Measurements from ENCODE around the gene CD55. TPM values are rescaled to one million over a fixed set of nuclear protein-coding genes. Genes with fewer than 3 reads are reported as not detected.

Gene CD55
- polyA plus RNA-seq, 2 donors, result 48.6 to 118 TPM

DNA sequence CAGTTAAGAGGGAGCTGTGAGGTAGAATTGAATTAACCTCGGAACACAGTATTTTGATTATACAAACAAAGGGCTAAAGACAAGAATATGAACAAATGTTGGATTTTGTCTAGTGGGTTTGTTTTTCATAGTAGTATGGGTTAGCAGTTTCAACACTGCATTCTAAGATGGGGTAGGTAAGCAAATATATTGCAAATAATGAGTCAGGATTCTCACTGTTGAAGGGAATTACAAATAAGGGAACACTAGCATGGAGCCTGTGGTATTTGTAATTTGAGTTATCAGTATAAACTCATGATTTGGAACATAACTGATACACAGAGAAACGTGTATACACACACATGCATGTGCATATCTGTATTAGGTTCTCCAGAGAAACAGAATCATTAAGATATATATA lies 44.5 kb downstream of the CD55 start:
- Histone ChIP-seq H3K4me3 (ENCODE audit: low read depth in 1 of 2, low read length in 2 of 2) (no peak overlapping the region), H3K9me3 (ENCODE audit: control insufficient read depth in 2 of 2, insufficient read depth in 1 of 2, low read depth in 1 of 2, low read length in 1 of 2) (no peaks in the 10 kb centered on the region), H3K27me3 (ENCODE audit: control insufficient read depth in 1 of 2, insufficient read depth in 2 of 2, low read length in 2 of 2) (no peaks in the 10 kb centered on the region), H3K27ac (ENCODE audit: low read depth in 2 of 2, low read length in 1 of 2) (no peak overlapping the region), H3K4me1 (ENCODE audit: control insufficient read depth in 2 of 2, insufficient read depth in 2 of 2, low read length in 1 of 2) (no peaks in the 10 kb centered on the region), H3K36me3 (ENCODE audit: control insufficient read depth in 2 of 2, insufficient read depth in 2 of 2, low read length in 1 of 2) (no peaks in the 10 kb centered on the region)
- 88 to 96% methylated on average over 2 of the region's 2 CpGs for WGBS, 2 donors

DNA sequence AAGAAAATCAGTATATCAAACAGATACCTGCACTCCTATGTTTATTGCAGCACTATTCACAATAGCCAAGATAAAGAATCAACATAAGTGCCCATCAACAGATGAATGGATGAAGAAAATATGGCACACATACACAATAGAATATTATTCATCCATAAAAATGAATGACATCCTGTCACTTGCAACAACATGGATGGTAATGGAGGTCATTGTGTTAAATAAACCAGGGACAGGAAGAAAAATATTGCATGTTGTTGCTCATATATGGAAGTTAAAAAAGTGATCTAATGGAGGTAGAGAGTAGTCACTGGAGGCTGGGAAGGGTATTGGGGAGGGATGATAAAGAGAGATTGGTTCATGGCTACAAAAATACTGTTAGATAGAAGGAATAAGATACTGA lies 67.2 kb downstream of the CD55 start:
- H3K27ac ChIP-seq (ENCODE audit: low read depth in 2 of 2, low read length in 1 of 2), result no peak overlapping the region
- H3K4me3 ChIP-seq (ENCODE audit: low read depth in 1 of 2, low read length in 2 of 2), result no peak overlapping the region
- no peaks in the 10 kb centered on the region for H3K9me3 ChIP-seq (ENCODE audit: control insufficient read depth in 2 of 2, insufficient read depth in 1 of 2, low read depth in 1 of 2, low read length in 1 of 2)
- no peaks in the 10 kb centered on the region for H3K4me1 ChIP-seq (ENCODE audit: control insufficient read depth in 2 of 2, insufficient read depth in 2 of 2, low read length in 1 of 2)
- H3K36me3 ChIP-seq (ENCODE audit: control insufficient read depth in 2 of 2, insufficient read depth in 2 of 2, low read length in 1 of 2), result no peaks in the 10 kb centered on the region
- no peaks in the 10 kb centered on the region for H3K27me3 ChIP-seq (ENCODE audit: control insufficient read depth in 1 of 2, insufficient read depth in 2 of 2, low read length in 2 of 2)

DNA sequence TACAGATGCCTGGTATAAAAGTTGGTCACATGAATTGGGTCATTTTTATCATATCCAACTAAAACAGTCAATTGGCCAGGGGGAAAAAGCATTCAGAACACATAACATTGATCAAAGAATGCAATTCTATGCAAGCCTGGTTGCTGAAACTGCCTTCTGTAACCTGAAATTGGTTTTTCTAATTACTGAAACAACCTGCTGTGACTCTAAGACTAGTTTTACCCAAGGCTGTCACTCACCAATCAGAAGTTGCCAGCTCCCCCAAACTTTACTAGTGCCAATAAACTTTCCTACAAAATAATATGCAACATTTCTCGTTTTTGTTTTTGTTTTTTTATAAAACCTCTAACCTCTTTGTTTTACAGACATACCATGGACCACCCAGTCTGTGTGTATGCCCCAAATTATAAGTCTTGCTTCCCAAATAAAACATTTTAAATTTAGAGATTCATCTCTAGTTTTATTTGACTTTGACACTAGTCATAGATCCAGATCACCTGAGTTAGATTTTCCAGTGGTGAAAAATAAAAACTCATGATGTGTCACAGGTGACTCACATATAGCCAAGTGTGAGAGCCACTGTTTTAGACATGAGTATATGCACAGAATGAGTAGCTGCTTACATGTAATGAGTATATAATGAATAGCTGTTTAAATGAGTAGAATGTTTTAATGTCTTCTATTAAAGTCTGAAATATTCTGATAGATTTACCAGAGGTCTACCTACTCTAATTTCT lies 68.4 kb downstream of the CD55 start:
- no peaks in the 10 kb centered on the region for H3K4me1 ChIP-seq (ENCODE audit: control insufficient read depth in 2 of 2, insufficient read depth in 2 of 2, low read length in 1 of 2)
- no peaks in the 10 kb centered on the region for H3K27me3 ChIP-seq (ENCODE audit: control insufficient read depth in 1 of 2, insufficient read depth in 2 of 2, low read length in 2 of 2)
- WGBS, 2 donors, result 32 to 41% methylated on average over 1 of the region's 1 CpG

DNA sequence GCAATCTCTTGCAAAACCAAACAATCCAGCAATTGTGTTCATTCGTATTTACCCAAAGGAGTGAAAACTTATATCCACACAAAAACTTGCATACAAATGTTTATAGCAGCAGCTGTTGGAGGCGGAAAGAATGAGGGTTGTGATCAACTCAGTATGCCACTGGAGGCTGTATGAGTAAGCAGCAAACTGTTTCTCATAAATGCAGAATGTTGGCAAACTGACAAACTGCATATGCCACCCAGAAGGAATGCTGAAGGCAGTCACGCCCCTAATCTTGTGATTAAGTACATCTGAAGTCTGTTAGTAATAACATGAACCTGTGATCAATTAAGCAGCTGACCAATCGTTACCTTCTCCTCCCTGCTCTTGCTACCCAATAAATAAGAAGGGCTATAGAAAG lies 72.1 kb downstream of the CD55 start:
- Histone ChIP-seq H3K36me3 (ENCODE audit: control insufficient read depth in 2 of 2, insufficient read depth in 2 of 2, low read length in 1 of 2) (no peaks in the 10 kb centered on the region), H3K27ac (ENCODE audit: low read depth in 2 of 2, low read length in 1 of 2) (no peak overlapping the region), H3K9me3 (ENCODE audit: control insufficient read depth in 2 of 2, insufficient read depth in 1 of 2, low read depth in 1 of 2, low read length in 1 of 2) (no peaks in the 10 kb centered on the region), H3K4me1 (ENCODE audit: control insufficient read depth in 2 of 2, insufficient read depth in 2 of 2, low read length in 1 of 2) (no peaks in the 10 kb centered on the region), H3K4me3 (ENCODE audit: low read depth in 1 of 2, low read length in 2 of 2) (no peak overlapping the region), H3K27me3 (ENCODE audit: control insufficient read depth in 1 of 2, insufficient read depth in 2 of 2, low read length in 2 of 2) (no peaks in the 10 kb centered on the region)
- 33 to 43% methylated on average over 4 of the region's 4 CpGs for WGBS, 2 donors

More for the DNA sequence above, 68.4 kb downstream of the CD55 start:
- no peaks in the 10 kb centered on the region for H3K36me3 ChIP-seq (ENCODE audit: control insufficient read depth in 2 of 2, insufficient read depth in 2 of 2, low read length in 1 of 2)
- no peaks in the 10 kb centered on the region for H3K9me3 ChIP-seq (ENCODE audit: control insufficient read depth in 2 of 2, insufficient read depth in 1 of 2, low read depth in 1 of 2, low read length in 1 of 2)
- H3K27ac ChIP-seq (ENCODE audit: low read depth in 2 of 2, low read length in 1 of 2), result no peak overlapping the region
- no peak overlapping the region for H3K4me3 ChIP-seq (ENCODE audit: low read depth in 1 of 2, low read length in 2 of 2)

DNA sequence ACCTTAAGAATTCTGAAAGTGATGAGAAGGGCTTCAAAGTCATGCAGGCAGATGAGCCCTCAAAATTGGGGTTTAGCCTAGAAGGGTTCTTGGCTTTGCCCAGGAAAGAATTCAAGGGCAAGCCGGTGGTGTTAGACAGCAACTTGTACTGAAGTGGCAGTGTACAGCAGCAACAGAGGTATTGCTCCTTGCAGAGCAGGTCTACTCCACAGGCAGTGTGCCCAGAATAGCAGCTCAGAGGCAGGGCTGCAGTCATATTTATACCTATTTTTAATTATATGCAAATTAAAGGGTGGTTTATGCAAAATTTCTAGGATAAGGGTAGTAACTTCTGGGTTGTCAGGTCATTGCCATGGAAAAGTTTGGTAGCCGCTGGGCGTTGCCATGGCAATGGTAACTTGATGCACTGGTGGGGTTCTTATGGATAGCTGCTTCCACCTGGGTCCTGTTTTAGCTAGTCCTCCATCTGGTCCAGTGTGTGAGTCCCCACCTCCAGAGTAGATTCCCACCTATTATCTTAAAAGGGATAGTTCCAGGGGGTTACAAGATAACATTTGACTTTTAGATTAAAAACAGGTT lies 74.8 kb downstream of the CD55 start:
- Histone ChIP-seq H3K27me3 (ENCODE audit: control insufficient read depth in 1 of 2, insufficient read depth in 2 of 2, low read length in 2 of 2) (no peaks in the 10 kb centered on the region), H3K27ac (ENCODE audit: low read depth in 2 of 2, low read length in 1 of 2) (no peak overlapping the region), H3K9me3 (ENCODE audit: control insufficient read depth in 2 of 2, insufficient read depth in 1 of 2, low read depth in 1 of 2, low read length in 1 of 2) (no peaks in the 10 kb centered on the region), H3K36me3 (ENCODE audit: control insufficient read depth in 2 of 2, insufficient read depth in 2 of 2, low read length in 1 of 2) (no peaks in the 10 kb centered on the region), H3K4me3 (ENCODE audit: low read depth in 1 of 2, low read length in 2 of 2) (no peak overlapping the region), H3K4me1 (ENCODE audit: control insufficient read depth in 2 of 2, insufficient read depth in 2 of 2, low read length in 1 of 2) (no peaks in the 10 kb centered on the region)
- WGBS, 2 donors, result 78 to 82% methylated on average over 3 of the region's 3 CpGs

DNA sequence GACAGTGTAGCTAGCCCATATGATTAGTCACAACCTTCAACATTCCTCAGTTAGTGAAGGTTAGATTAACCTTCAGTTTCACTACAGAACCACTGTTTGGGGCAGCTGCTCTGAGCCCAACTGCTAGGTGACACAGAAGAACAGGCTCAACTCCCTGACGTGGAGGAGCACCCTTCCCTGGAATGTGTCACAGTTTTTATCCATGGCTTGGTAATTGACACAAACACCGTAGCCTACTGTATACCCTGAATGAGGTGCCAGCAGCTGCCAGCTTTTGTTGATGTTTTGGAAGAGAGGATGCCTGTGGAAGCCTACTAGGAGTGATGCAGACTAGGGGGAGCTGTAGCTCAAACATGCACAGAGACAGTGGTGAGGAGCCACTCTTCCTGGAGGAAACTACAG lies 76.0 kb downstream of the CD55 start:
- Histone ChIP-seq H3K27me3 (ENCODE audit: control insufficient read depth in 1 of 2, insufficient read depth in 2 of 2, low read length in 2 of 2) (no peaks in the 10 kb centered on the region), H3K27ac (ENCODE audit: low read depth in 2 of 2, low read length in 1 of 2) (no peak overlapping the region), H3K4me1 (ENCODE audit: control insufficient read depth in 2 of 2, insufficient read depth in 2 of 2, low read length in 1 of 2) (no peaks in the 10 kb centered on the region), H3K4me3 (ENCODE audit: low read depth in 1 of 2, low read length in 2 of 2) (no peak overlapping the region), H3K9me3 (ENCODE audit: control insufficient read depth in 2 of 2, insufficient read depth in 1 of 2, low read depth in 1 of 2, low read length in 1 of 2) (no peaks in the 10 kb centered on the region), H3K36me3 (ENCODE audit: control insufficient read depth in 2 of 2, insufficient read depth in 2 of 2, low read length in 1 of 2) (no peaks in the 10 kb centered on the region)
- WGBS, 2 donors, result 44 to 54% methylated on average over 2 of the region's 2 CpGs

DNA sequence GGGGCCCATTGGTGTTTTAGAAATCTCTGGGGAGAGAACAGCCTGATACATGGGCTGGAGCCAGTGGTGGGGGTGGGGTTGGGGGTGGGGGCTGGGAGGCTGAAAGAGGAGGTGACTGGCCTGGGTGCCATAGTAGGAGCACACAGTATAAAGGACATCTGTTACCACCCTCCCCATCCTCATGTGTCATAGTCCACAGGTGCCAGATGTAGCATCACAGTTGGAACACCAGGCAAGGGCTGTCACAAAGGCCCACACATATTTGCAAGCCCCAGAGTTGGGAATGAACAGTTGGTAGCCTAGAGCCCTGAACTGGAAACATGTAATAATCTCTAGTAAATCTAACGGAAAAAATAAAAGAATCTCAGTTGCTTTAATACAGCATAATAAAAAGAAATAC lies 77.5 kb downstream of the CD55 start:
- Histone ChIP-seq H3K4me3 (ENCODE audit: low read depth in 1 of 2, low read length in 2 of 2) (no peak overlapping the region), H3K27me3 (ENCODE audit: control insufficient read depth in 1 of 2, insufficient read depth in 2 of 2, low read length in 2 of 2) (no peaks in the 10 kb centered on the region), H3K4me1 (ENCODE audit: control insufficient read depth in 2 of 2, insufficient read depth in 2 of 2, low read length in 1 of 2) (no peaks in the 10 kb centered on the region), H3K27ac (ENCODE audit: low read depth in 2 of 2, low read length in 1 of 2) (no peak overlapping the region), H3K36me3 (ENCODE audit: control insufficient read depth in 2 of 2, insufficient read depth in 2 of 2, low read length in 1 of 2) (no peaks in the 10 kb centered on the region), H3K9me3 (ENCODE audit: control insufficient read depth in 2 of 2, insufficient read depth in 1 of 2, low read depth in 1 of 2, low read length in 1 of 2) (no peaks in the 10 kb centered on the region)
- WGBS, 2 donors, result 89 to 94% methylated on average over 1 of the region's 1 CpG

DNA sequence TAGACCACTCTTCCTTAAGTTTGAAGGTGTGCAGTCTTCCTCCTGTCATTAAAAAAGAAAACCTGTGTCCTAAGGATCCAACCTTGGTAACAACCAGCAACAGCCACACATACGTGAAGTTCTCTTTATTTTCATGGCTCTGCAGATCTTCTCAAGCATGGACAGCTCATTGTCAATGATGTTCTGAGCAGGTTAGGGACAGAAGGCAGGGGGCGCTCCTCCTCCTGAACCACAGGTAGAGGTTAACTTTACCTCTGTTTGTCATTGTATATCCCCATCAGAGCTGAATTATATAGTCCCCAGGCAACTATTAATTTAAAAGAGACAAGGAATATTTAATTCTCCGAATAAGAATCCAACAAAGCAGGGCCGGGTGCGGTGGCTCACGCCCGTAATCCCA lies 80.1 kb downstream of the CD55 start:
- WGBS, 2 donors, result 96 to 97% methylated on average over 7 of the region's 7 CpGs
- Histone ChIP-seq H3K4me1 (ENCODE audit: control insufficient read depth in 2 of 2, insufficient read depth in 2 of 2, low read length in 1 of 2) (no peaks in the 10 kb centered on the region), H3K4me3 (ENCODE audit: low read depth in 1 of 2, low read length in 2 of 2) (no peak overlapping the region), H3K9me3 (ENCODE audit: control insufficient read depth in 2 of 2, insufficient read depth in 1 of 2, low read depth in 1 of 2, low read length in 1 of 2) (no peaks in the 10 kb centered on the region), H3K27ac (ENCODE audit: low read depth in 2 of 2, low read length in 1 of 2) (no peak overlapping the region), H3K27me3 (ENCODE audit: control insufficient read depth in 1 of 2, insufficient read depth in 2 of 2, low read length in 2 of 2) (no peaks in the 10 kb centered on the region), H3K36me3 (ENCODE audit: control insufficient read depth in 2 of 2, insufficient read depth in 2 of 2, low read length in 1 of 2) (no peaks in the 10 kb centered on the region)

DNA sequence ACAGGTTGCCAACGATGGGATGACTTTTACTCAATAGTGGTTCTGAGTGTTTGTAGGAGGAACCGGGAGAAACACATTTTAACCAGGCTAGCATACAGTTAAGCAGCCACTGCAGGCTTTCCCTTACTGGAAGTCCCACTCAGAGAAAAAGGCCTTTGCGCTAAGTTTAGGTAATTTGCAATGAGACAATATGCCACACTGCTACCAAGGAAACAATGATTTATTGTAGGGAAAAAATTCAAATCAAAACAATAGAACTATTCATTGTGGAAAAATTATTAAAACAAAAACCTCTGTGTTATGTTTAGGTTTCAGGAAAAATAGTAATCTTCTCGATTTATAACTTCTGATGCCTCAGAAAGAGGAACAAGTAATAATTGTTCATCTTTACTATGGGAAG lies 81.3 kb downstream of the CD55 start:
- no peak overlapping the region for H3K4me3 ChIP-seq (ENCODE audit: low read depth in 1 of 2, low read length in 2 of 2)
- H3K36me3 ChIP-seq (ENCODE audit: control insufficient read depth in 2 of 2, insufficient read depth in 2 of 2, low read length in 1 of 2), result no peaks in the 10 kb centered on the region
- H3K9me3 ChIP-seq (ENCODE audit: control insufficient read depth in 2 of 2, insufficient read depth in 1 of 2, low read depth in 1 of 2, low read length in 1 of 2), result no peaks in the 10 kb centered on the region
- 61 to 65% methylated on average over 4 of the region's 4 CpGs for WGBS, 2 donors
- no peaks in the 10 kb centered on the region for H3K4me1 ChIP-seq (ENCODE audit: control insufficient read depth in 2 of 2, insufficient read depth in 2 of 2, low read length in 1 of 2)
- H3K27me3 ChIP-seq (ENCODE audit: control insufficient read depth in 1 of 2, insufficient read depth in 2 of 2, low read length in 2 of 2), result no peaks in the 10 kb centered on the region
- no peak overlapping the region for H3K27ac ChIP-seq (ENCODE audit: low read depth in 2 of 2, low read length in 1 of 2)

DNA sequence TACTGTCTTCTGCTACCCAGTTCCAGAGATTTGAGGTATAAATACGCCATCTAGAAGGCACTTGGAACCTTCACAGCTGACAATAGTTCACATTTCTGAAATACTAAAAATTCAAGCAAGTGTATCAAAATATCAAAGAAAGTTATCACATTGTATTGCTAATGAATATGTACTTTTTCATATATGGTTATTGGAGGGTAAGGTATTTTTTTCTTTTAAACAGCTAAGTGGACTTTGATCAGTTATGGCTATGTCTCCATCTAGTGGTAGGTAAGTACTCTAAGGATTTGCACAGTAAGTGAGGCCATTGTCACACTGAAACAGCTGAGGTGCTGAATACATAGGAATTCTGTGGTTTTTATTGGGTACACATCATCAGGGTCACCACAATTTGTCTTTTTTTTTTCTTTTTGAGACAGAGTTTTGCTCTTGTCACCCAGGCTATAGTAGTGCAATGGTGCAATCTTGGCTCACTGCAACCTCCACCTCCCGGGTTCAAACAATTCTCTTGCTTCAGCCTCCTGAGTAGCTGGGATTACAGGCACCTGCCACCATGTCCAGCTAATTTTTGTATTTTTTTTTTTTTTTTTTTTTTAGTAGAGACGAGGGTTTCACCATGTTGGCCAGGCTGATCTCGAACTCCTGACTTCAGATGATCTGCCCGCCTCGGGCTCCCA lies 83.5 kb downstream of the CD55 start:
- WGBS, 2 donors, result 80 to 85% methylated on average over 6 of the region's 6 CpGs
- no peaks in the 10 kb centered on the region for H3K4me1 ChIP-seq (ENCODE audit: control insufficient read depth in 2 of 2, insufficient read depth in 2 of 2, low read length in 1 of 2)
- H3K27me3 ChIP-seq (ENCODE audit: control insufficient read depth in 1 of 2, insufficient read depth in 2 of 2, low read length in 2 of 2), result no peaks in the 10 kb centered on the region
- H3K27ac ChIP-seq (ENCODE audit: low read depth in 2 of 2, low read length in 1 of 2), result no peak overlapping the region
- H3K4me3 ChIP-seq (ENCODE audit: low read depth in 1 of 2, low read length in 2 of 2), result no peak overlapping the region
- no peaks in the 10 kb centered on the region for H3K36me3 ChIP-seq (ENCODE audit: control insufficient read depth in 2 of 2, insufficient read depth in 2 of 2, low read length in 1 of 2)
- no peaks in the 10 kb centered on the region for H3K9me3 ChIP-seq (ENCODE audit: control insufficient read depth in 2 of 2, insufficient read depth in 1 of 2, low read depth in 1 of 2, low read length in 1 of 2)

Data from esophagus (tissue), 2 donors.